Renal pelvis (tissue), 4 donors: ENCODE results near the gene SLC49A3. TPM values are rescaled to one million over a fixed set of nuclear protein-coding genes. Genes with fewer than 3 reads are reported as not detected.
"Not testable (repeated sequence)": the region's sequence is repeated elsewhere in the genome, so short reads cannot be mapped to it uniquely, and the experiment has no call there.

ENCODE experiments used
- DNase-seq: peaks from one replicate; pipeline ENCODE4 v3.0.0-alpha.2; 2013
- polyA plus RNA-seq, 3 donors: library from polyadenylated mRNA; unstranded; fragments of 120-200 nt; gene quantifications; one replicate each; pipeline ENCODE4 v1.2.1, GENCODE V29; 2013; ENCODE audit not compliant: insufficient read length in 3 of 3

Gene SLC49A3
- polyA plus RNA-seq, 3 donors = 4.1 to 7.8 (median 7.4) TPM

GRCh38 chr4:635066-635835, 53.7 kb downstream of the SLC49A3 start:
- not testable (repeated sequence) for DNase-seq

- DNase-seq = no peak
Measured at GRCh38 chr4:634599-634985, 54.4 kb downstream of the SLC49A3 start.

GRCh38 chr4:633976-634598, 54.9 kb downstream of the SLC49A3 start:
- DNase-seq = no peak

GRCh38 chr4:633406-633805, 55.5 kb downstream of the SLC49A3 start:
- no peak for DNase-seq

DNA sequence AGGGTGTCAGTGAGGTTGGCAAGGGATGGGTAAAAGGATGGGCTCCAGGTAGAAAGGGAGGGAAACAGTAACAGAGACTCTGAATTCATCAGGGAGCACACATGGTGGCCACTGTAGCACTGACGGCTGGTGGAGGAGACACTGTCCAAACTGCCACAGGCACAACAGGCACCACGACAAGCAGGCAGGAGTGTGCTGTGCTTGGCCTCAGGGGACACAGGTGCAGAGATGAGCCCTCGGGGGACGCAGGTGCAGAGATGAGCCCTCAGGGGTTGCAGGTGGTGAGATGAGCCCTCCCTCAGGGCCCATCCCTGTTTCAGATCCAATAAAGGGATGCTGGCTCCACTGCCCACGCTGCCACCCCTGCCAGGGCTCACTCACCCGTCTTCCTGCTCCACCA, 56.0 kb downstream of the SLC49A3 start:
- DNase-seq = no peak

DNA sequence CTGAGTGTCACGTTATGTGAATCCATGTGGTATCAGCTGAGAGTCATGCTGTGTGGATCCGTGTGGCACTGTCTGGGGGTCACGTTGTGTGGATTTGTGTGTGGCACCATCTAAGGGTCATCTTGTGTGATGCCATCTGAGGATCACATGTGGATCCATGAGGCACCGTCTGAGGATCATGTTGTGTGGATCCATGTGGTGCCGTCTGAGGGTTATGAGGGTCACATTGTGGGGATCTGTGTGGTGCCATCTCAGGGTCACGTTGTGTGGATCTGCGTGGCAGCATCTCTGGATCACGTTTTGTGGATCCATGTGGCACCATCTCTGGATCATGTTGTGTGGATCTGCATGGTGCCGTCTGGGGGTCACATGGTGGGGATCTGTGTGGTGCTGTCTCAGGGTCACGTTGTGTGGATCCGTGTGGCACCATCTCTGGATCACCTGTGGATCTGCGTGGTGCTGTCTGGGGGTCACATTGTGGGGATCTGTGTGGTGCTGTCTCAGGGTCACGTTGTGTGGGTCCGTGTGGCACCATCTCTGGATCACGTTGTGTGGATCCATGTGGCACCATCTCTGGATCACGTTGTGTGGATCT, 56.7 kb downstream of the SLC49A3 start:
- no peak for DNase-seq

Other genes with a start within 250 kb of the SLC49A3 start
- gene ZNF721, start 190.0 kb downstream of the SLC49A3 start, polyA plus RNA-seq = 10 to 100 TPM; 31.8 to 43.9 (median 38.5) TPM
- 10 to 100 TPM; 52.5 to 90.1 (median 82.2) TPM for gene PIGG, start 189.9 kb downstream of the SLC49A3 start, polyA plus RNA-seq
- under 1 TPM in 1 of 3 donors, not detected in 2; 0.09 TPM for gene TMEM271, start 112.9 kb downstream of the SLC49A3 start, polyA plus RNA-seq
- 10 to 100 TPM; 40.3 to 56.1 (median 46.4) TPM for gene PDE6B, start 63.6 kb downstream of the SLC49A3 start, polyA plus RNA-seq
- 100 to 1,000 TPM; 221 to 338 (median 268) TPM for gene ATP5ME, start 14.9 kb downstream of the SLC49A3 start, polyA plus RNA-seq
- 10 to 100 TPM; 21.6 to 23.2 (median 22.7) TPM for gene MYL5, start 14.6 kb downstream of the SLC49A3 start, polyA plus RNA-seq
- gene PCGF3, start 16.7 kb upstream of the SLC49A3 start, polyA plus RNA-seq = 10 to 100 TPM; 60.9 to 88.3 (median 82.7) TPM
- gene CPLX1, start 137.0 kb upstream of the SLC49A3 start, polyA plus RNA-seq = 1 to 10 TPM; 3.0 to 3.5 (median 3.1) TPM
- gene GAK, start 243.2 kb upstream of the SLC49A3 start, polyA plus RNA-seq = 10 to 100 TPM; 69.7 to 87.9 (median 73.2) TPM
- gene TMEM175, start 243.3 kb upstream of the SLC49A3 start, polyA plus RNA-seq = 10 to 100 TPM; 22.3 to 26.6 (median 25.3) TPM